Measurements from ENCODE around the gene PTPRM. TPM values are rescaled to one million over a fixed set of nuclear protein-coding genes. Genes with fewer than 3 reads are reported as not detected.

PTPRM gene
- total and polyA plus RNA-seq, 2 of the 8 experiments (the other 6 are each of a cell fraction or from before 2014, with no cell fraction given), result 4.1 to 7.0 TPM

DNA sequence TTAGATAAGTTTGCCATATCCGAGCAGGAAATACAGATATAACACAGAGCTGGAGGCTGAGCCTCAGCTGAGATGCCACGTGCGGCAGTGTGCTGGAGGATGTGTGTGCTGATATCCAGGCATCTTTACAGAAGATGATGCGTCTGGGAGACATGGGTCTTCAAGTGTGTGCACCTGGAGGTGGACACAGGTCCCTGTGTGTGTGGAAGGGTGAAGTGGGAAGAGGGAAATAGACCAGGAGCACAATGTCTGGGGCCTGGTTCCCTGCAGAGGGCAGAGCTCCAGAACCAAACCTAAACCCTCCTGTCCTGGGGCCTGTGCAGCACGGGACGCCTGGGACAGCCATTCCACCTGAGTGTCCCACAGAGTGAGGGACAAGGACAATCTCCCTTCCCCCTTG, 861.8 kb downstream of the PTPRM start (continued):
- TF ChIP-seq, protein P1, sequence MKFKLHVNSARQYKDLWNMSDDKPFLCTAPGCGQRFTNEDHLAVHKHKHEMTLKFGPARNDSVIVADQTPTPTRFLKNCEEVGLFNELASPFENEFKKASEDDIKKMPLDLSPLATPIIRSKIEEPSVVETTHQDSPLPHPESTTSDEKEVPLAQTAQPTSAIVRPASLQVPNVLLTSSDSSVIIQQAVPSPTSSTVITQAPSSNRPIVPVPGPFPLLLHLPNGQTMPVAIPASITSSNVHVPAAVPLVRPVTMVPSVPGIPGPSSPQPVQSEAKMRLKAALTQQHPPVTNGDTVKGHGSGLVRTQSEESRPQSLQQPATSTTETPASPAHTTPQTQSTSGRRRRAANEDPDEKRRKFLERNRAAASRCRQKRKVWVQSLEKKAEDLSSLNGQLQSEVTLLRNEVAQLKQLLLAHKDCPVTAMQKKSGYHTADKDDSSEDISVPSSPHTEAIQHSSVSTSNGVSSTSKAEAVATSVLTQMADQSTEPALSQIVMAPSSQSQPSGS (IDR thresholded peaks at IDR 0.05; ENCODE audit: low read length), result no peak
- no peak for TF ChIP-seq TAF1 (IDR thresholded peaks at IDR 0.05; ENCODE audit: low read depth, low read length)
- no peak for TF ChIP-seq CBX8 (IDR thresholded peaks at IDR 0.05; ENCODE audit: borderline replicate concordance, low read depth, low read length)
- TF ChIP-seq, protein P2, sequence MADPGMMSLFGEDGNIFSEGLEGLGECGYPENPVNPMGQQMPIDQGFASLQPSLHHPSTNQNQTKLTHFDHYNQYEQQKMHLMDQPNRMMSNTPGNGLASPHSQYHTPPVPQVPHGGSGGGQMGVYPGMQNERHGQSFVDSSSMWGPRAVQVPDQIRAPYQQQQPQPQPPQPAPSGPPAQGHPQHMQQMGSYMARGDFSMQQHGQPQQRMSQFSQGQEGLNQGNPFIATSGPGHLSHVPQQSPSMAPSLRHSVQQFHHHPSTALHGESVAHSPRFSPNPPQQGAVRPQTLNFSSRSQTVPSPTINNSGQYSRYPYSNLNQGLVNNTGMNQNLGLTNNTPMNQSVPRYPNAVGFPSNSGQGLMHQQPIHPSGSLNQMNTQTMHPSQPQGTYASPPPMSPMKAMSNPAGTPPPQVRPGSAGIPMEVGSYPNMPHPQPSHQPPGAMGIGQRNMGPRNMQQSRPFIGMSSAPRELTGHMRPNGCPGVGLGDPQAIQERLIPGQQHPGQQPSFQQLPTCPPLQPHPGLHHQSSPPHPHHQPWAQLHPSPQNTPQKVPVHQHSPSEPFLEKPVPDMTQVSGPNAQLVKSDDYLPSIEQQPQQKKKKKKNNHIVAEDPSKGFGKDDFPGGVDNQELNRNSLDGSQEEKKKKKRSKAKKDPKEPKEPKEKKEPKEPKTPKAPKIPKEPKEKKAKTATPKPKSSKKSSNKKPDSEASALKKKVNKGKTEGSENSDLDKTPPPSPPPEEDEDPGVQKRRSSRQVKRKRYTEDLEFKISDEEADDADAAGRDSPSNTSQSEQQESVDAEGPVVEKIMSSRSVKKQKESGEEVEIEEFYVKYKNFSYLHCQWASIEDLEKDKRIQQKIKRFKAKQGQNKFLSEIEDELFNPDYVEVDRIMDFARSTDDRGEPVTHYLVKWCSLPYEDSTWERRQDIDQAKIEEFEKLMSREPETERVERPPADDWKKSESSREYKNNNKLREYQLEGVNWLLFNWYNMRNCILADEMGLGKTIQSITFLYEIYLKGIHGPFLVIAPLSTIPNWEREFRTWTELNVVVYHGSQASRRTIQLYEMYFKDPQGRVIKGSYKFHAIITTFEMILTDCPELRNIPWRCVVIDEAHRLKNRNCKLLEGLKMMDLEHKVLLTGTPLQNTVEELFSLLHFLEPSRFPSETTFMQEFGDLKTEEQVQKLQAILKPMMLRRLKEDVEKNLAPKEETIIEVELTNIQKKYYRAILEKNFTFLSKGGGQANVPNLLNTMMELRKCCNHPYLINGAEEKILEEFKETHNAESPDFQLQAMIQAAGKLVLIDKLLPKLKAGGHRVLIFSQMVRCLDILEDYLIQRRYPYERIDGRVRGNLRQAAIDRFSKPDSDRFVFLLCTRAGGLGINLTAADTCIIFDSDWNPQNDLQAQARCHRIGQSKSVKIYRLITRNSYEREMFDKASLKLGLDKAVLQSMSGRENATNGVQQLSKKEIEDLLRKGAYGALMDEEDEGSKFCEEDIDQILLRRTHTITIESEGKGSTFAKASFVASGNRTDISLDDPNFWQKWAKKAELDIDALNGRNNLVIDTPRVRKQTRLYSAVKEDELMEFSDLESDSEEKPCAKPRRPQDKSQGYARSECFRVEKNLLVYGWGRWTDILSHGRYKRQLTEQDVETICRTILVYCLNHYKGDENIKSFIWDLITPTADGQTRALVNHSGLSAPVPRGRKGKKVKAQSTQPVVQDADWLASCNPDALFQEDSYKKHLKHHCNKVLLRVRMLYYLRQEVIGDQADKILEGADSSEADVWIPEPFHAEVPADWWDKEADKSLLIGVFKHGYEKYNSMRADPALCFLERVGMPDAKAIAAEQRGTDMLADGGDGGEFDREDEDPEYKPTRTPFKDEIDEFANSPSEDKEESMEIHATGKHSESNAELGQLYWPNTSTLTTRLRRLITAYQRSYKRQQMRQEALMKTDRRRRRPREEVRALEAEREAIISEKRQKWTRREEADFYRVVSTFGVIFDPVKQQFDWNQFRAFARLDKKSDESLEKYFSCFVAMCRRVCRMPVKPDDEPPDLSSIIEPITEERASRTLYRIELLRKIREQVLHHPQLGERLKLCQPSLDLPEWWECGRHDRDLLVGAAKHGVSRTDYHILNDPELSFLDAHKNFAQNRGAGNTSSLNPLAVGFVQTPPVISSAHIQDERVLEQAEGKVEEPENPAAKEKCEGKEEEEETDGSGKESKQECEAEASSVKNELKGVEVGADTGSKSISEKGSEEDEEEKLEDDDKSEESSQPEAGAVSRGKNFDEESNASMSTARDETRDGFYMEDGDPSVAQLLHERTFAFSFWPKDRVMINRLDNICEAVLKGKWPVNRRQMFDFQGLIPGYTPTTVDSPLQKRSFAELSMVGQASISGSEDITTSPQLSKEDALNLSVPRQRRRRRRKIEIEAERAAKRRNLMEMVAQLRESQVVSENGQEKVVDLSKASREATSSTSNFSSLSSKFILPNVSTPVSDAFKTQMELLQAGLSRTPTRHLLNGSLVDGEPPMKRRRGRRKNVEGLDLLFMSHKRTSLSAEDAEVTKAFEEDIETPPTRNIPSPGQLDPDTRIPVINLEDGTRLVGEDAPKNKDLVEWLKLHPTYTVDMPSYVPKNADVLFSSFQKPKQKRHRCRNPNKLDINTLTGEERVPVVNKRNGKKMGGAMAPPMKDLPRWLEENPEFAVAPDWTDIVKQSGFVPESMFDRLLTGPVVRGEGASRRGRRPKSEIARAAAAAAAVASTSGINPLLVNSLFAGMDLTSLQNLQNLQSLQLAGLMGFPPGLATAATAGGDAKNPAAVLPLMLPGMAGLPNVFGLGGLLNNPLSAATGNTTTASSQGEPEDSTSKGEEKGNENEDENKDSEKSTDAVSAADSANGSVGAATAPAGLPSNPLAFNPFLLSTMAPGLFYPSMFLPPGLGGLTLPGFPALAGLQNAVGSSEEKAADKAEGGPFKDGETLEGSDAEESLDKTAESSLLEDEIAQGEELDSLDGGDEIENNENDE (IDR thresholded peaks at IDR 0.05; ENCODE audit: insufficient replicate concordance, low read length), result no peak
